Measurements from ENCODE around the gene GRID2. TPM values are rescaled to one million over a fixed set of nuclear protein-coding genes. Genes with fewer than 3 reads are reported as not detected.
A peak's percentile ranks its signal among the peaks of the same experiment; 100 is the strongest.
"Not testable (repeated sequence)": the region's sequence is repeated elsewhere in the genome, so short reads cannot be mapped to it uniquely, and the experiment has no call there.

GRID2 gene
- total and polyA plus RNA-seq, 8 donors, result 6.4 TPM; not detected in 7

- H3K27me3 ChIP-seq; H3K4me1 ChIP-seq; DNase-seq; H3K4me3 ChIP-seq; H3K36me3 ChIP-seq; intact Hi-C loops (cut with DNase I; ENCODE audit: low total_unique reads); H3K27ac ChIP-seq; H3K9me3 ChIP-seq: not testable (repeated sequence)
- WGBS, 5 donors, result 86 to 91% (median 87%) methylated on average over 13 of the region's 13 CpGs
Observed at GRCh38 chr4:92444143-92444843, 140.5 kb downstream of the GRID2 start.

DNA sequence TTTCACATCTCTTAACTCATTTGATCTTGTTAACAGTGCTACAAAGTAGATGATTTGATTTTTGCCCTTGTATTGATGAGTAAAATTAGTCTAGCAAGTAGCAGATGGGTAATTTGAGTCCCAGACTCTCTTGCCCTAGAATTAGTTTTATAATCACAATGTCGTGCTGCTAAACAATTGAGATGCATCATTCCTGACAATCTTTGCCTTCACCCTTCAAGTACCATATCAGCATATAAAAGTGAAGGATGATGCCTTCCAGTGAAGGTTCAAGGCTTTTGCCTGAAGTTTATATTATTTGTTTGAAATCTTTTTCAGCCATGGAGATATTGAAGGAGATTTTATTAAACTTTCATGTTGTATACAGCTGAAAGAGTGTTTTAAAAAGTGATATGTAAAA, 141.4 kb downstream of the GRID2 start:
- WGBS, 5 donors, result 42 to 74% (median 63%) methylated on average over 1 of the region's 1 CpG
- no peaks in the 10 kb centered on the region for H3K4me1 ChIP-seq
- no peaks in the 10 kb centered on the region for H3K9me3 ChIP-seq
- intact Hi-C loops (cut with DNase I; ENCODE audit: low total_unique reads), result no loop called here
- no peak for DNase-seq
- no peaks in the 10 kb centered on the region for H3K27me3 ChIP-seq
- H3K36me3 ChIP-seq, result no peaks in the 10 kb centered on the region
- no peak overlapping the region for H3K27ac ChIP-seq
- no peak for TF ChIP-seq CTCF (IDR thresholded peaks at IDR 0.05)
- no peak for TF ChIP-seq EP300 (IDR thresholded peaks at IDR 0.05)
- TF ChIP-seq POLR2AphosphoS5 (IDR thresholded peaks at IDR 0.05), result no peak
- no peak for TF ChIP-seq POLR2A (IDR thresholded peaks at IDR 0.05)
- H3K4me3 ChIP-seq, result no peak overlapping the region

- H3K9me3 ChIP-seq, result no peaks in the 10 kb centered on the region
- no peak for TF ChIP-seq CTCF (IDR thresholded peaks at IDR 0.05)
- TF ChIP-seq POLR2AphosphoS5 (IDR thresholded peaks at IDR 0.05), result no peak
- no peak for TF ChIP-seq EP300 (IDR thresholded peaks at IDR 0.05)
- TF ChIP-seq POLR2A (IDR thresholded peaks at IDR 0.05), result no peak
- H3K36me3 ChIP-seq, result no peaks in the 10 kb centered on the region
- no peak overlapping the region for H3K4me3 ChIP-seq
- H3K27ac ChIP-seq, result no peak overlapping the region
- intact Hi-C loops (cut with DNase I; ENCODE audit: low total_unique reads), result no loop called here
- no peaks in the 10 kb centered on the region for H3K27me3 ChIP-seq
- no peaks in the 10 kb centered on the region for H3K4me1 ChIP-seq
- DNase-seq, result peak in 1 of 2 donors; percentile 8
- 17 to 63% (median 29%) methylated on average over 1 of the region's 1 CpG for WGBS, 5 donors
Observed at GRCh38 chr4:92447255-92447905, 143.6 kb downstream of the GRID2 start.

DNA sequence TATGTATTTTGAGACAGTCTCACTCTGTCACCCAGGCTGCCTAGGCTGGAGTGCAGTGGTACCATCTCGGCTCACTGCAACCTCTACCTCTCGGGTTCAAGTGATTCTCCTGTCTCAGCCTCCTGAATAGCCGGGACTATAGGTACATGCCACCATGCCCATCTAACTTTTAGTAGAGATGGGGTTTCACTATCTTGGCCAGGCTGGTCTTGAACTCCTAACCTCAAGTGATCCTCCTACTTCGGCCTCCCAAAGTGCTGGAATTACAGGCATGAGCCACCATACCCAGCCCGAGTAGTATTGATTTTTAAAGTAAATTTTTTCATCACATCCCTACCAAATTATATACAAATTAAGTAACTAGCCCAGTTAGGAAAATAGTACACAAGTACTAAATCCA, 144.4 kb downstream of the GRID2 start:
- H3K36me3 ChIP-seq; H3K27ac ChIP-seq; intact Hi-C loops (cut with DNase I; ENCODE audit: low total_unique reads); DNase-seq; H3K9me3 ChIP-seq; H3K4me3 ChIP-seq; H3K27me3 ChIP-seq; H3K4me1 ChIP-seq: not testable (repeated sequence)
- WGBS, 5 donors, result 84 to 95% (median 91%) methylated on average over 5 of the region's 5 CpGs

GRCh38 chr4:92450694-92451093, 146.9 kb downstream of the GRID2 start:
- intact Hi-C loops (cut with DNase I; ENCODE audit: low total_unique reads), result no loop called here
- H3K4me3 ChIP-seq, result no peak overlapping the region
- no peaks in the 10 kb centered on the region for H3K9me3 ChIP-seq
- no peak overlapping the region for H3K27ac ChIP-seq
- no peaks in the 10 kb centered on the region for H3K36me3 ChIP-seq
- no peak for TF ChIP-seq EP300 (IDR thresholded peaks at IDR 0.05)
- no peak for TF ChIP-seq POLR2A (IDR thresholded peaks at IDR 0.05)
- no peak for TF ChIP-seq CTCF (IDR thresholded peaks at IDR 0.05)
- no peak for TF ChIP-seq POLR2AphosphoS5 (IDR thresholded peaks at IDR 0.05)
- DNase-seq, result no peak
- no peaks in the 10 kb centered on the region for H3K27me3 ChIP-seq
- H3K4me1 ChIP-seq, result no peaks in the 10 kb centered on the region

Measured in stomach (tissue), 9 donors.